Nephron progenitor cell (in vitro differentiated cells): Measurements from ENCODE around the gene SASH1.

Experiments
- DNase-seq: peaks from one replicate; pipeline ENCODE4 v3.0.0; 2021
- H3K27ac Mint-ChIP-seq: 2 replicates; pipeline ENCODE4 v1.8.0; 2021; ENCODE audit warnings: mild to moderate bottlenecking, moderate library complexity, mixed read lengths
- H3K27me3 Mint-ChIP-seq: 2 replicates; pipeline ENCODE4 v1.8.0; 2021; ENCODE audit warnings: mild to moderate bottlenecking, low read depth, mixed read lengths; ENCODE audit not compliant: poor library complexity
- H3K36me3 Mint-ChIP-seq: 2 replicates; pipeline ENCODE4 v1.8.0; 2021; ENCODE audit warnings: low read depth, mixed read lengths
- H3K4me1 Mint-ChIP-seq: 2 replicates; pipeline ENCODE4 v1.8.0; 2021; ENCODE audit warnings: mixed read lengths
- H3K4me3 Mint-ChIP-seq: 2 replicates; pipeline ENCODE4 v1.8.0; 2021; ENCODE audit warnings: mild to moderate bottlenecking, moderate library complexity, mixed read lengths
- H3K9me3 Mint-ChIP-seq: 2 replicates; pipeline ENCODE4 v1.8.0; 2021; ENCODE audit warnings: mild to moderate bottlenecking, moderate library complexity, mixed read lengths
- TF ChIP-seq, protein P1 (sequence below): fragments of 200-600 bp; sonication (generic); IDR thresholded peaks from 2 replicates; pipeline ENCODE4 v1.5.0; 2021; ENCODE audit warnings: antibody characterized with exemption

SASH1 gene

DNA sequence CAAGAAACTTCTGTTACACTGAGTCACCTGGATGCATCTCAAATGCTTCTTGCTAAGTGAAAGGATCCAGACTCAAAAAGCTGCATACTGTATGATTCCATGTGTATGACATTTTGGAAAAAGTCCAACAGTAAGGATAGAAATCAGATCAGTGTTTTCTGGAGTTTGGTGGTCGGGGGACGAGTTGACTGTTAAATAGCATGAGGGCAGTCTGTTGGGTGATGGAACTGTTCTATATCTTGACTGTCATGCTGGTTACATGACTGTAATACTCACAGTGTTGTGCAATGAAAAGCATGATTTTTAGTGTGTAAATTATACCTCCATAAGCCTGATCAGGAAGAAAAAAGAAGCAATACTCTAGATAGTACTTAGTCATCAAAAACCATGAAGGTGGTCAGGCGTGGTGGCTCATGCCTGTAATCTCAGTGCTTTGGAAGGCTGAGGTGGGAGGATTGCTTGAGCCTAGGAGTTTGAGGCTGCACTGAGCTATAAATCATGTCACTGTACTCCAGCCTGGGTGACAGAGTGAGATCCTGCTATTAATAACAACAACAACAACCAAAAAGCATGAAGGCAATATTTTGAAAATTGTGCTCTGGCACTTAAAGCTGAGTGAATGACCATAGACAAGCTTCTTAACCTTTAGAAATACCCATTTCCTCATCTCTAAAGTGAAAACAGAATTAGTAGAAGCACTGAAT lies 30.5 kb upstream of the SASH1 start:
- no peak for DNase-seq
- Mint-ChIP-seq H3K36me3 (no peaks in the 10 kb centered on the region), H3K4me3 (no peak overlapping the region), H3K27me3 (no peaks in the 10 kb centered on the region), H3K9me3 (no peaks in the 10 kb centered on the region), H3K4me1 (peaks cover 44% of the 10 kb centered on the region), H3K27ac (no peak overlapping the region)
- TF ChIP-seq, protein P1, sequence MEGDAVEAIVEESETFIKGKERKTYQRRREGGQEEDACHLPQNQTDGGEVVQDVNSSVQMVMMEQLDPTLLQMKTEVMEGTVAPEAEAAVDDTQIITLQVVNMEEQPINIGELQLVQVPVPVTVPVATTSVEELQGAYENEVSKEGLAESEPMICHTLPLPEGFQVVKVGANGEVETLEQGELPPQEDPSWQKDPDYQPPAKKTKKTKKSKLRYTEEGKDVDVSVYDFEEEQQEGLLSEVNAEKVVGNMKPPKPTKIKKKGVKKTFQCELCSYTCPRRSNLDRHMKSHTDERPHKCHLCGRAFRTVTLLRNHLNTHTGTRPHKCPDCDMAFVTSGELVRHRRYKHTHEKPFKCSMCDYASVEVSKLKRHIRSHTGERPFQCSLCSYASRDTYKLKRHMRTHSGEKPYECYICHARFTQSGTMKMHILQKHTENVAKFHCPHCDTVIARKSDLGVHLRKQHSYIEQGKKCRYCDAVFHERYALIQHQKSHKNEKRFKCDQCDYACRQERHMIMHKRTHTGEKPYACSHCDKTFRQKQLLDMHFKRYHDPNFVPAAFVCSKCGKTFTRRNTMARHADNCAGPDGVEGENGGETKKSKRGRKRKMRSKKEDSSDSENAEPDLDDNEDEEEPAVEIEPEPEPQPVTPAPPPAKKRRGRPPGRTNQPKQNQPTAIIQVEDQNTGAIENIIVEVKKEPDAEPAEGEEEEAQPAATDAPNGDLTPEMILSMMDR: no peak

DNA sequence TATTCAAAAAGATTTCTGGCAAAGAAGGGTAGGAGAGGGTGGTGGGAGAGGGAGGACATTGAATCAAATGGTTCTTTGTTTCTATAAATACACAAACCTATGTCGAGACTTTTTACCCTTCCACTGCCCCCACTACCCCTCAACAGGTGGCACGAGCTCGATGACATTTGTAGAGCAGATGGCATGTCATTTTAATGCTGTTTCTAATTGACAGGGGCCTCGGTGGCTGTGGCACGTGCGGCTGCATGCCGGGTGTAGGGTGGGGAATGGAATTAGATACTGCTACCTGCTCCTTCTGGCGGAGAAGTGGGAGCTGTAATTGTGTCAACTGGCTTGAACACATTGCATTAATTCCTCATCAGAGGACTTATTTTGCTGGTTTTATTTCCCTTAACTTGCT lies 29.1 kb upstream of the SASH1 start:
- no peaks in the 10 kb centered on the region for H3K36me3 Mint-ChIP-seq
- H3K4me3 Mint-ChIP-seq: no peak overlapping the region
- no peaks in the 10 kb centered on the region for H3K9me3 Mint-ChIP-seq
- TF ChIP-seq, protein P1: no peak
- DNase-seq: no peak
- no peaks in the 10 kb centered on the region for H3K27me3 Mint-ChIP-seq
- H3K4me1 Mint-ChIP-seq: peaks cover 35% of the 10 kb centered on the region
- H3K27ac Mint-ChIP-seq: no peak overlapping the region

DNA sequence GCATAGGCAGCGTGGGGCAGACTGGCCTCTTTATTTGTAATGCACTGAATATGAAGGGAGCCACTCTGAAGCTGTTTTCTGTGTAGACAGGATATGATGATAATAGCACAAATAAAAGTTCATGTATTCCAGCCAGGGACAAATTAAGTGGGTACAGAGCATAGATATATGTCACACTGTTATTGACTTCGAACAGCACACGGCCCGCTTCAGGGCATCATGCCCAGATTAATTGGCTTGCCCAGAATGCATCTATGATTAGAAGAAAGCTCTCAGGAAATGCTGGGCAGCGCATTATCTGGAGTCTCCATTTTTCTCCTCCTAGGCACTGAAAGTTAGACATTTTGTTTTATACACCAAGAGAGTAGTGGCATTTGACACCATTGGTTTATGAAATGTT lies 26.3 kb upstream of the SASH1 start:
- Mint-ChIP-seq H3K4me3 (no peak overlapping the region), H3K36me3 (no peaks in the 10 kb centered on the region), H3K27me3 (no peaks in the 10 kb centered on the region), H3K27ac (no peak overlapping the region), H3K9me3 (peaks cover 4% of the 10 kb centered on the region), H3K4me1 (peaks cover 25% of the 10 kb centered on the region)
- TF ChIP-seq, protein P1: no peak
- no peak for DNase-seq

DNA sequence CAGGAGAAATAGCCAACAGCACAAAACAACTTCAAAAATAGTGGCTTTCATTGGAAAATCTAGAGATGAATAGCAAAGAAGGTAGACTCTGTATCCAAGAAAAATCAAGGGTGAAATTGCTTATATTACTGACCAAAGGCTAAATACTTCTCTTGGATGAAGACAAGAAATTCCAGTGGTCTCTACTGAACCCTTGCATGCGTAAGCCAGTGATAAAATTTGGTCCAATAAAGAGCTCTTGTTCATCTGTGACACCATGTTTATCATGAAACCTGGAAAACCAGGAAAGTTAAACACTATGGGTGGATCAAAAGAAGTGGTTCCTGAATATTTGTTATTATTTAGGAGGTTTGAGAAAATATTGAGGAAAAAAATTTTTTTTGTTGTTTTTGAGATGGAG lies 25.6 kb upstream of the SASH1 start:
- peaks cover 4% of the 10 kb centered on the region for H3K9me3 Mint-ChIP-seq
- TF ChIP-seq, protein P1: no peak
- no peak overlapping the region for H3K27ac Mint-ChIP-seq
- no peak for DNase-seq
- peaks cover 21% of the 10 kb centered on the region for H3K4me1 Mint-ChIP-seq
- H3K36me3 Mint-ChIP-seq: no peaks in the 10 kb centered on the region
- H3K27me3 Mint-ChIP-seq: no peaks in the 10 kb centered on the region
- no peak overlapping the region for H3K4me3 Mint-ChIP-seq

DNA sequence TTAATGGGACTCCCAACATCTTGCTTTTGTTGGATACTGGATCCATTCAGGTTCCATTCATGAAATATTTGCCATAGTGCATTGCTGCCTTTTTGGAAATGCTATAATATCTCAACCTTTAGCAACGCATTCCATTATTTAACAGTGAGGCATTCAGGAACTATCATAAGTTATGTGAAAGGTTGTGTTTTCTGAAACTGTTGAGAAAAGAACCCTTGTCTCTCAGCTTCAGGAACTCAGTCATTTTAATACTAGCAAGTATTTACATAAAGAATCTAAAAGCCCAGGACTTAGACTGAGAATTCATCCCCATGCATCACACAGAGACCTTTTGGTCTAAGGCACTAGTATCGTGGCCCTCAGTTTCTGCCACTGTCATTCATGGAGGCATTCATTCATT lies 24.9 kb upstream of the SASH1 start:
- Mint-ChIP-seq H3K4me3 (no peak overlapping the region), H3K9me3 (peaks cover 4% of the 10 kb centered on the region), H3K27ac (no peak overlapping the region), H3K4me1 (peaks cover 20% of the 10 kb centered on the region), H3K36me3 (no peaks in the 10 kb centered on the region), H3K27me3 (no peaks in the 10 kb centered on the region)
- TF ChIP-seq, protein P1: no peak
- no peak for DNase-seq

DNA sequence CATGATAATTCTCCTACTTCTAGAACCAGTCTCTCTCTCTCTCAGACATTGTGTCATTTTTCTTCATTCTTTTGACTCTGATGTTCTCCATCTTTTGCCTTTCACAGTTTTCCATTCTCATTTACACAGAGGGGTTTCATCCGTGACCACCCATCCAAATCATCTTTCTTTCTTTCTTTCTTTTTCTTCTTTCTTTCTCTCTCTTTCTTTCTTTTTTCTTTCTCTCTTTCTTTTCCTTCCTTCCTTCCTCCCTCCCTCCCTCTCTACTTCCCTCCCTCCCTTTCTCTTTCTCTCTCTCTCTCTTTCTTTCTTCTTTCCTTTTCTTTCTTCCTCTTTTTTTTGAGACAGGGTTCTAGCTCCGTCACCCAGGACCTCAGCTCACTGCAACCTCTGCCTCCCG lies 19.9 kb upstream of the SASH1 start:
- peaks cover 9% of the 10 kb centered on the region for H3K27me3 Mint-ChIP-seq
- TF ChIP-seq, protein P1: no peak
- H3K27ac Mint-ChIP-seq: peak overlapping the region; percentile 8
- peaks cover 17% of the 10 kb centered on the region for H3K4me1 Mint-ChIP-seq
- DNase-seq: no peak
- H3K4me3 Mint-ChIP-seq: no peak overlapping the region
- H3K9me3 Mint-ChIP-seq: peaks cover 4% of the 10 kb centered on the region
- H3K36me3 Mint-ChIP-seq: no peaks in the 10 kb centered on the region
